Stimulated activated CD8-positive, alpha-beta memory T cell treated with anti-CD3 and anti-CD28 coated beads, Interleukin-4, amount 100 ng/mL, for 4 hours (primary cell): Measurements from ENCODE around the gene NHERF2.

Experiments
- DNase-seq, 2 donors: peaks; one replicate each; pipeline ENCODE4 v3.0.0-alpha.2; 2020; ENCODE audit warnings: low read depth in 2 of 2, low spot score in 1 of 2

Gene NHERF2

DNA sequence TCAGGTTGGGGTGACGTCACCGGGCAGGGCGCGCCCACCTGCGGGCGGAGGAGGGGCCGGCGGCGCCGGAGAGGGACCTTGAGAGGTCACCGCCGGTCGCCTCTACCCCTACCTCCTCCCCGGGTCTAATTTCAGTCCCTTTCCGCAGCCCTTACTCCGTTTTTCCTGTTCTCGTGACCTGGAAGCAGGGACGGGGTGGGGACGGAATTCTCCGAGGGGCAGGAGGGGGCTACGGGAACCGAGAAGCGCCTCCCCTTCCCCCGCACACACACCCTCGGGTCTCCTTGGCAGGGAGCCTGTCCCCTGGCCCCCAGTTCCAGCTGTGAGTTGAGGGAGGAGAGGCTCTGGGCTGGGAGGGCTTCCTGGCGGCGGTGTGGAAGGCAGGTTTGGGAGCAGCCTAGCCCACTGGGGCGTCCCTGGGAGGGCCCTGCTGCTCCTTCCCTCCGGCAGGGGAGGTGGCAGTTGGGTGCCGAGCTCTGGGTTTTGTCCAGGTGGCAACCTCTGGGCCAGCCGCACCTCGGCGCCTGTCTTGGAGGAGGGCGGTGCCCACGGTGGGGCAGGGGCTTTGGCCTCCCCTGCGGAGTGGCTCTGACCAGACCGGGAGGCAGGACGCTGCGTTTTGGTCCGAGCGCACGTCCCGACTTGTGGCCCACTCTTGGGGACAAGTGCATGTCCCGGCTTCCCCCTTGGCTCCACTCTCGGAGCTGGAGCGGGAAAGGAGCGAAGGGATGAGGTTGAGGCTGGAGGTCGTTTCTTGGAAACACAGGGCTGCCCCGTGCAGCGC is 36.2 kb upstream of the NHERF2 start:
- no peak for DNase-seq

DNA sequence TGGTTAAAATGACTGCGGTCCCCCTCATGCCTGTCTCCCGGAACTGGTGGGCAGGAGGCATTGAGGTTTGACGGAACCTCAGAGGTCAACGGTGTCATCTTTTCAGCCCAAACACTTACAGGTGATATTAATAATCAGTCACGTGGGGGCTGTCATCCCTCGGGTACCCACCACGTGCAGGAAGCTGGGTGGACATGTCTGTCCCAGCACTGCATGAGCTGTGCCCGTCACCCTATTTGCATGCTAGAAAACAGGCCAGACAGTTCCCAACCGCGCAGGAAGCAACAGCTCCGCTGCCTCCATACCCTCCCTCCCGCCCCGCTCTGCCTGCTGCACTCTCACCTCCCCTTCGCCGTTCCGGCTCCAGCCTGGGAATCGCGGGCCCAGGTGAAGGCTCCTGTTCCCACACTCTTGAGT is 35.6 kb upstream of the NHERF2 start:
- DNase-seq = peak in 1 of 2 donors; percentile 28

DNA sequence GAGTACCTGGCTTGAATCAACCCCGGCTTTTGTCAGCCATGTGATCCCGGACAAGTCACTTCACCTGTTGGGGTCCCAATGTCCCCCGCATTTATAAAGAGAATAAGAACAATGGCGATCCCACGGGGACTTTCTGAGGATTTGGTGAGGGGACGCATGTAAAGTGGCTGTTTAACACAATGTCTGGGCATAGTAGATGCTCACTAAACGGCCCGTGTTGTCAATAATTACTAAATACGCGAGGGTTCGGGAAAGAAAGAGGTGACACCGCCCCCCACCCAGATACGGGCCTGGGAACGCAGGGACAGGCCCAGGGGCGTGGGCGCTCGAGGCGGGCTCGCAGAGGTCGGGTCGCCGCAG is 35.1 kb upstream of the NHERF2 start:
- no peak for DNase-seq

DNA sequence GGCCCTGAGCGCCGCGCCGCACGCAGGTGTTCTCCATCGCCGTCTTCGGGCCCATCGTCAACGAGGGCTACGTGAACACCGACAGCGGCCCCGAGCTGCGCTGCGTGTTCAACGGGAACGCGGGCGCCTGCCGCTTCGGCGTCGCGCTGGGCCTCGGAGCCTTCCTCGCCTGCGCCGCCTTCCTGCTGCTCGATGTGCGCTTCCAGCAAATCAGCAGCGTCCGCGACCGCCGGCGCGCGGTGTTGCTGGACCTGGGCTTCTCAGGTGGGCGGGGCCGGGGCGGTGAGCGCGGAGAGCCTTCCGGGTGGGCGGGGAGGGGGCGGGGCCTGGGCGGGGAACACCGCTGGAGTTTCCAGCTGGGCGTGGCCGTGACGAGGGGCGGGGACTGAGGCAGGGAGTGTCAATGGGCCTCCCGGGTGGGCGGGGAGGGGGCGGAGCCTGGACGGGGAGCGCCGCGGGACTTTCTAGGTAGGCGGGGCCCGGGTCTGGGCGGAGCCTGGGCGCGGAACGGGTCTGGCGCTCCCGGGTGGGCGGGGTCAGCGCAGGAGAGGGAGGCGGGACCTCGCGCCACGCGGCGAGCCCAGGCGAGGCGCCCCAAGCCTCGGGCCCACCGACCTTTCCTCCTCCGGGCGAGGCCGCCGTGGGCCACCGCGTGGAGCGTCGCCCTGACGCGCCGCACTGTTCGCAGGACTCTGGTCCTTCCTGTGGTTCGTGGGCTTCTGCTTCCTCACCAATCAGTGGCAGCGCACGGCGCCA is 34.6 kb upstream of the NHERF2 start:
- peak; percentile 96 to 97 for DNase-seq

DNA sequence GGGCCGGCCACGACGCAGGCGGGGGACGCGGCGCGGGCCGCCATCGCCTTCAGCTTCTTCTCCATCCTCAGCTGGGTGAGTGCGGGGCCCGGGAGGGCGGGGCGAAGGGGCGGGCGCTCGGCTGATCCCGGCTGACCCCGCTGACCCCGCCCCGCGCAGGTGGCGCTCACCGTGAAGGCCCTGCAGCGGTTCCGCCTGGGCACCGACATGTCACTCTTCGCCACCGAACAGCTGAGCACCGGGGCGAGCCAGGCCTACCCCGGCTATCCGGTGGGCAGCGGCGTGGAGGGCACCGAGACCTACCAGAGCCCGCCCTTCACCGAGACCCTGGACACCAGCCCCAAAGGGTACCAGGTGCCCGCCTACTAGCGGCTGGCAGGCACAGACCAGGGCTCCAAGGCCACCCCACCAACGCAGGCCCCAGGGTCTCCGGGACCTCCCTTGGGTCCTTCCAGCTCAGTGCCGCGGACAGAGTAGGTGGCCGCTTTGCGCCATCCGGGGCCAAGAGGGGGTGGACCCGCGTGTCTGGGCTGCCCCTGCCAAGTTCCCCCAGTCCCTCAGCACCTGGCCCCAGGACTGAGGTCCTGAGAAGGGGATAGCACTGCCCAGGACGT is 33.9 kb upstream of the NHERF2 start:
- DNase-seq = no peak

DNA sequence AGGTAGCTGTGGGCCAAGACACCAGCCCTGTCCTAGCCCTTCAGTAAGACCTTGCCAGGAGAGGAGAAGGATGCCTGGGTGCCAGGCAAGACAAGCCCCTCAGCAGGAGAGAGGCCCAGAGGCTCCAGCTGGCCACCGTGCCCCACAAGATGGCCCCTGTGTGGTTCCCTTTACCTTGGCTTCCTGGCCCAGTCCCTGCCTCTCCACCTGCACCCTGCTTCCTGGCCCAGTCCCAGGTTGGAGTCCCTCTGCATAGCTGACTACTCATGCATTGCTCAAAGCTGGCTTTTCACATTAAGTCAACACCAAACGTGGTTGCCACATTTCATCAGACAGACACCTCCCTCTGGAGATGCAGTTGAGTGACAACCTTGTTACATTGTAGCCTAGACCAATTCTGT is 33.0 kb upstream of the NHERF2 start:
- no peak for DNase-seq

DNA sequence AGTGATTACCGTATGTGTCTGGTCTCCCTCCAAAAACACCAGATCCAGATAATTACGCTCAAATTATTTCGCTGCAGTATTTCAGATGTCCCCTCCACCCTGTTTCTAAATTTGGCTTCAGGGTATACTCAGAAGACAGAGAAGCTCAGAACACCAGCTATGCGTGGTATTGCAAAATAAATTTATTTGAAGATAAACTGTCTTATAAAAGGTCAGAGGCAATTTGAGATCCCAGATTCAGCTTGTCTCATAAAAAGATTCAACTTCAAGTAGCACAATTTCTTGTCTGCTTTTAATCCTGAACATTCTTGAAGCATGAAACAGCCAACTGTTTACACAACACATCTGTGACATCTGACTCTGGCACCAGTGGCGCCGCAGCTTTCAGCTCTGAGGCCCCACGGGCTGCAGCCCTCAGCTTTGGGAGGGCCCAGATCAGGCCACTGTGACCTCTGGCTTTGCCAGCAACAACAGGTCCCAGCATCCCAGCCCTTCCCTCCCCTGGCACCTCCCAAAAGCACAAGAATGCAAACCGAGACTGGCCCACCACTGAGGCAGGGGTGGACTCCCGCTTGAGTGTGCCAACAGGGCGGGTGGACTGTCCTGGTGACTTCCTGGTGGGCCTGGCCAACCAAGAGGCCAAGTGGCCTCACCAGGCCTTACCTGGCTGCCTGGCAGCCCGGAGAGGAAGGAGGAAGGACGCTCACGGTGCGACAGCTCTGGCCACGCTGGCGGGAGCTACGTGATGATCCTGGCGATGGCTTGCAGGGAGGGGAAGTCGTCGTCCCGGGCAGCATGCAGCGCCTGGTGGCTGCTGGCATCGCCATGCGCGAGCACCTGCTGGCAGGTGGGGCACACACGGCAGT is 29.0 kb upstream of the NHERF2 start:
- DNase-seq = no peak

DNA sequence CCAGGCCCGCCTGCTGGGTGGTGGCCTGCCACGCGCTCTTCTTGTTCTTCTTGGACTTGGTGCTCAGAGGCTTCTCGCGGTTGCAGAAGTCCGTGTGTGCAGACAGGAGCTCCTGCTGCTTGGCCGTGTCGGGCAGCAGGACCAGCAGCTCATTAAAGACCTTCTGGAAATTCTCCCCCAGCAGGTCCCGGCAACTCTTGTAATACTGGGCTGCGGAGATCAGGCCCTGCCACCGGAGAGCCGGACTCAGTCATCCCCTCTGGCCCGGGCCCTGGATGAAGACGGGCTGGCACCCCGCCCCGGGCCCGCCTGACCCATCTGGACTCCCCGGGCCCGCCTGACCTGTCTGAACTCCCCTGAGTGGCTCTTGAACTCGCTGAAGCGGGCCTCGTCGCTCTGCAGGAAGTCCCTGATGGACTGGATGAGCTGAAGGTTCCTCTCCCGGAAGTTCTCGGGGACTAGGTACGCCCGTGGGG is 28.3 kb upstream of the NHERF2 start:
- no peak for DNase-seq

DNA sequence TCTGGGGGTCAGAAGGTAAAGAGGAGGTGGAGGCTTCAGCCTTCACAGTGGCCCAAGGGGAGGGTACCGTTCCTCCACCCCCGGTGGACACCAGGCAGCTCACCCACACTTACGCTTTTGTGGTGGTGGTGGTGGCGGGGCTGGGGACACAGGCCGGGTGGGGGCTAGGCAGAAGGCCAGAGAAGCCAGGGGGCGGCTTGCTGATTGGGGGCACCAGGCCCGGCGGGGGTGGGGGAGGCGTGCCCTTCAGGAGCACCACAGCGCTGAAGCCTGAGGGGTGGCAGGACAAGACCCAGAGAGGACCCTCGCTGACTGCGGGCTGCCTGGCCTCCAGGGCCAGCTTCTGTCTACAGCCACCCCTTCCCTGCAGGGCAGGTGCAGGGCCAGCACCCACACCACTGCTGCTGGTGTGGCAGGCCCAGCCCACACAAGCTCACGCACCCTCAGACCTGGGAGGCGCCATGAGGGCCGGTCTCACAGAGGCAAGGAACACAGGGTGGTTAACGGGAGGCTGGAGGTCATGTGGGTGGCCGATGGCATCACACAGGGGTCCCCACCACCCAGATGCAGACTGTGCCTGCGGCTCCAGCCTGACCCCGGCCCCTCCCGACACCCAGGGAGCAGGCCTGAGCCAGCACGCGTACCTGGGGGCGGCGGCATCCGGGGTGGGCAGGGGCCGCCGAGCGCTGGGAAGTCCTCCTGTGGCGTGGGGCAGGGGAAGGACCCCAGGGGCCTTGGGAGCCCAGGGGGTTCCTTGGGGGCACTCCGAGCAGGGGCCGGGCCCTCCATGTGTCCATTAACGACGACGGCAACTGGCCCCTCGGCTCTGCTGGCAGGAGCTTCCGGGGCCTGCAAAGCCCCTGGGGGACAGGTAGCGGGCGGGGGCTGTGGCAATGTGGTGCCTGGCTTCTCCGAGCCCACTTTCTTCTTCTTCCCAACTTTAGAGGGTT is 27.6 kb upstream of the NHERF2 start:
- DNase-seq = no peak

DNA sequence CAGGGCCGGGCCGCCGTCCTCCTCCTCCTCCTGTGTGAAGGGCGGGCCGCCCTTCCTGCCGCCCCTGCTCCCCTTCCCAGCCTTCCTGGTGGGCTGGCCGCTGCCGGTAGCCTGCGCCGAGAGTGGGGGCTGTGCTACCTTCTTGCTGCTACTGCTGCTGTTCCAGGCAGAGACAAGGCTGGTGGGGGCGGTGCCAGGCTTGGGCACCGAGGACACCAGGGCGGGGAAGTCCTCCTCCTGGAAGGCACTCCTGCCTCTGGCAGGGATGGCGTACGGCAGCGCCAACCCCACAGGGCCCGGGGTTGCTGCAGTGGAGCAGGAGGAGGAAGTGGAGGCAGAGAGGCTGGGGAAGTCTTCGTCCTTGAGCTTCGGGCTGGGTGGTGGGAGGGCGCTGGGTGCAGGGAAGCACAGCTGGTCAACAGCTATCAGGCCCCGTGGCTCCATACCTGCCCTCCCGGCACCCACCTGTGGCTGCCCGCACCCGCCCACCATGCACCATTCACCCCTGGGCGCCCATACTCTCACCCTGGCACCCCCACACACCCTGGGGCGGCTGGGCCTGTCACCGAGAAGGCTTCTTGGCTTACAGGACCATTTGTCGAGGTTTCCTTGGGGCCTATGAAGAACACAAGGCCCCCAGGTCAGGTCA is 26.7 kb upstream of the NHERF2 start:
- DNase-seq = no peak

DNA sequence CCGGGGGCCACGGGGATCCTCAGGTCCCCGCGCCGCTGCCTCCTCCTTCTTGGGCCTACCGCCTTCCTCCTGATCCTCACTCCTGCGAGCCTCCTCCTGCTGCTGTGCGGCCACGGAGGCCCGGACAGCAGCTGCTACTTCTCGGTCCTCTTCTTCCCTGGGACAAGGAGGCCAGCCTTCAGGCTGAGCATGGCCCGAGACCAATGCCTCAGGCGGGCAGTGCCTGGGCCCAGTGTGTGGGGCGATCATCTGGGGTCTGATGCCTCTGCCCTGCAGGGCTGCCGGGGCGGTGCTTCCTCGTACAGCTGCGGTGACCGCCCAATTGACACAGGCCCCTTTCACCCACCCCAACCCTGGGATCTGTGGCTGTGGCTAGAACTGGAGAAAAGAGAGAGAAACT is 25.7 kb upstream of the NHERF2 start:
- DNase-seq = no peak

DNA sequence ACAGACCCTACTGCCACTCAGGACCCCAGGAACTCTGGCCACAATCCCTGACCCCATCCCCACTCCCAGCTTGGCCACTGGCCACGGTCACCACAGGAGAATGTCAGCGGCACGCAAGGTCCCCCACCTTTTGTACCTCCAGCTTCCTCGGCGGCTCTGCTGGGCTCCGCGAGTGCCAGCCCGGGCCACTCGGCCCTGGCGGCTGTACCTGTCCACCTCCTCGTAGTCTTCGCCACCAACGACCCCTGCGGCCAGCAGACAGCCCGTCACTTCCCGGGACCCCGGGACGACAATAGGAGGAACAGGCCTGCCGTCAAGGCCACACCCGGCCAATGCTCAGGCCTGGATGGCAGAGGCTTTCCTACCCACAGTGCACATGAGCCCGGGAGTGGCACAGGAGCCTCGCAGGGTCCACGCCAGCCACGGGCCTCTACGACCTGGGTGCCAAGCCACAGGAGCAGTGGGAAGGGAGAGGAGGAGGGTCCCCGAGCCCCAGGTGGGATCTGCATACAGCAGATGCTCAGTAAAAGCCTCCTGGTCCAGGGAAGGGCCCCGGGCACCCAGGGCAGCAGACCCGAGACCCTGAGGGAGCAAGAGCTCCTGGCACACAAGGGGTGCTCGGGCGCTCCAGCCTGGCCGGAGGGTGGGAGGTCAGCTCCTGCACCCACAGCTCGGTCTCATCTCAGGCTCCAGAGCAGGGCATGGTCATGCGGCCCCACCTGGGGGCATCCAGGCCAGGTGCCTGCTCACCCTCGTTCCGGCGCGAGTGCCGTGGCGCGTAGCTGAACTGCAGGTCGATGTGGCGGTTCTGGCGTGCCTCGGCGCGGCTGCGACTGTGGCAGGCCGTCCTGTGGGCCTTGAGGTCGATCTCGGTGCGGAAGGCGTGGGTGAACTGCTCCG is 25.0 kb upstream of the NHERF2 start:
- DNase-seq = no peak

DNA sequence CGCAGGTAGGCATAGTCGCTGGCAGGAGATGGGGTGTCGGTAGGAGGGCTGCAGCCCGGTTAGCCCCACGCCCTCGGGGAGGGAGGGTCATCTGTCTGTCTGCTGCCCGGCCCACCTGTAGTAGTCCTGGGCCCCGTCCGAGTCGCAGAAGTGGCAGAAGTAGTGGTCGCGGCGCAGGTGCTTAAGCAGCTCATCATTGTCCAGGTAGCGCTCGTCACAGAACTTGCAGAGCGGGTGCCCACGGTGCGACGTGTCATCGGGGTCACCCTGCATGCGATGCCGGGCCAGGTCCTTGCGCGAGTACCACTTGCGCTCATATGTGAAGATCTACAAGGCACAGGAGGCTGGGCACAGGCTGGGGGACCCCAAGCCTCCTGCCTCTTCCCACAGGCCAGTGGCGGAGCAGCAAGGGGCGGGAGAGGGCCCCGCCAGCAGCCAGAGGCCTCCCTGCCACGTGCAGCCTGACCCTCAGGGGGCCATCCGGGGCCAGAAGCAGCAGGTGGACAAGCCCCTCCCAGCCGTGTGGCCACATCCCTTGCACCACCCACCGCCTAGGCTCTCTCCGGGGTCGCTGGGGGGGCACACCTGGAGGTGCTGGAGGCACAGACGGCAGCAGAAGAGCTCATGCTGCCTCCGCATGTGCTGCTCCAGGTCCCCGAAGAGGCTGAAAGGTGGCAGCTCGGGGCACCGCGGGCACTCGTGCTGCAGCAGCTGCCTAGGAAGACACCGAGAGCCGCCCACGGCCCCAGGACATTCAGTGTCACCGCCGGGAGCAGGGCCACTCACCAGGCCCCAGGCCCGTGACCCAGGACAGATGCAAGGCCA is 24.1 kb upstream of the NHERF2 start:
- DNase-seq = no peak

DNA sequence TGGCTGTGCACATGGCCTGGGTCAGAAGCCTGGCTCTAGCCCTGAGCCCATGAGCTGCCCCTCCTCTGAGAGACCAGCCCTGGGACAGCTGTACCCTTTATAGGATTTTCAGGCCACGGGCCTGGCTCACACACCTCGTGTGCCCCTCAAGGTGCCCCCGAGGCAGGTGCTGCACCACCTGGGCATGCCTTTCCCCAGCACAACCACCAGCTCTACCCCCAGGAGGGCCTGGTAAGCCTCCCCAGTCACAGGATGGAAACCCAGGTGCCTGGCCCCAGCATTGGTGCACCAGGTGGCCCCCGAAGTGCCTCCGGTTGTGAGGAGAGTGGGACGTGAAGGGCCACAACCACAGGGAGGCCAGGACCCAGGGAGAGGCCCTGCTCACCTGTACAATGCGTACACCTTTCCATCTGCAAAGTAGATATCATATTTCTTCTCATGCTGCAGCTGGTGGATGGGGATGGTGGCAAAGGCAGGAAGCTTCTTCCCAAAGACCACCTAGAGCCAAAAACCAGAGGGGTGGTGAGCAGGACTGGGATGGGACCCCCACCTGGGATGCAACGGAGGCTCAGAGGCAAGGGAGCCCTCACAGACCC is 23.4 kb upstream of the NHERF2 start:
- no peak for DNase-seq

DNA sequence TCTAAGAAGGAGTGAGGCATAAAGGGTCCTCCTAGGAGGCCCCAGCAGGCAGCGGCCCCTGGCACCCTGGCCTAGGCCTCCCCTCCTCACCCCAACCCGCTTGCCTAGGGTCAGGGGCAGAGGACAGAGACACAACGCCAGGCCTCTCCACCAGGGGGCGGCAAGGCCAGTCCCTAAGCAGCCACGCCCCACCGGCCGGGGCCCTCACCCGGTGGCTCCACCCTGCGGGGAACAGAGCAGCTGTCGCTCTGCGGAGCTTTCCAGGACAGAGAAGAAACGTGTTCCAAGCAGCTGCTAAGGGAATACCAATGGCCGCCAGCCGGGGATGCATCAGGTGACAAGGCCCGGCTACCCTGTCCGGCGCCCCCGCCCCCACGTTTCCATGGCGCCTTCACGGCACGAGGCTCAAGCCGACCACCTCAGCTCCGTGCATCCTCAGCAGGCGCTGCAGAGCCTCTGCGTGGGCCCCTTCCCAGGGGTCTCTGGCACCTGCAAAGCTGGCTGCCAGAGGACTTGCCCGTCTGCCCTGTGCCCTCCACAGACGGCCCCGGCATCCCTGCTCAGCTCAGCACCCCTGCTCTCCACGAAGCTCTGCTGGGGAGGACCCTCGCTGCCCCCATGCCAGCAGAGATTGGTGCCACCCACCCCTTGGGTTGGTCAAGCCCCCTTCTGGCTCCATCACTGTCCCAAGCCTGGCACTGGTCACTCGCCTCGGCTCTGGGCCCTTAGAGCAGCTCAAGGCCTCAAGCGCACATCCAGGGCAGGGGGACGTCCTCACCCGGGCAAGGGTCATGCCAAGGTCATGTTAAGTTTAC is 22.7 kb upstream of the NHERF2 start:
- DNase-seq = peak; percentile 62 to 65

DNA sequence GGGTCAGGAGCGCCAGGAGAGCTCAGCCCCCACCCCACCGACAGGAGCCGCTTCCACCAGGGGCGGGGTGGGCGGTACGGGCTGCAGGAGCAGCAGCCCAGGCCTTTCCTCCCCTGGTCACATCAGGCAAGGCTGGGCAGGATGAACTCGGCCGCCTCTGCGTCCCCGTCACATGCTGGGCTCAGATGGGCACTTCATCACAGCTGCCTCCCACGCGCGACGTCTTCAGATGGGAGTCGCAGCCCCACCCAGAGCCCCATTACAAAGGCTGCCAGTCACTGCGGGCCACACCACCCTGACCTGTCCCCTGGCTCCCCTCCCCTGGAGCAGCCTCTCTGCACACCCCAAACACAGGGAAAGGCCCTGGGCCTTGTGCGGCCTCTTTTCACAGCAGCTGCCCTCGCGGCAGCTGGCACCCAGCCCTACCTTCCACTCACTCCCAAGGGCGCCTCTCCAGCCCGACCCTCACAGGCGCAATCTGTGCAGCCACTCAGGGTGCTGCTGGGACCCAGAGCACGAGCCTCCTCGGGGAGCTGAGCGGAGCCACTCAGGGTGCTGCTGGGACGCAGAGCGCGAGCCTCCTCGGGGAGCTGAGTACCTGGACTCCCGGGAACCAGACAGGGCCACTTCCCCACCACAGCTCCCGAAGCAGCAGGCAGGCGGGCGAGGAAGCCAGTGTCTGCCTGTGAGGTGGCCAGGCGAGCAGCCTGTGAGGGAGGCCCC is 21.7 kb upstream of the NHERF2 start:
- DNase-seq = no peak
